OCI-LY3 (cell line): ENCODE data around the gene MAD1L1.
"Not testable (repeated sequence)": the region's sequence is repeated elsewhere in the genome, so short reads cannot be mapped to it uniquely, and the experiment has no call there.

Experiments used
- H2AFZ ChIP-seq: fragments of 200-600, 300-600 bp; shearing (Covaris generic); 2 replicates; pipeline ENCODE4 v1.6.0; 2014; ENCODE audit warnings: antibody characterized with exemption, low read depth, low read length
- H3K27ac ChIP-seq: fragments of 200-600, 300-600 bp; sonication (generic); 2 replicates; pipeline ENCODE4 v1.5.1; 2014; ENCODE audit warnings: mild to moderate bottlenecking, low read length, moderate library complexity, mixed read lengths
- H3K27me3 ChIP-seq: fragments of 200-600, 300-600 bp; sonication (generic); 2 replicates; pipeline ENCODE4 v1.6.1; 2014; ENCODE audit warnings: low read depth, low read length, mixed read lengths
- H3K36me3 ChIP-seq: fragments of 200-600, 300-600 bp; sonication (generic); replicated peaks from 2 replicates; pipeline ENCODE3; 2014; ENCODE audit warnings: low read depth, low read length, mixed read lengths
- H3K4me1 ChIP-seq: fragments of 300-600, 200-600 bp; sonication (generic); 2 replicates; pipeline ENCODE4 v1.6.1; 2014; ENCODE audit warnings: low read length, mixed read lengths
- H3K4me2 ChIP-seq: fragments of 200-600, 300-600 bp; sonication (generic); 2 replicates; pipeline ENCODE4 v1.6.1; 2014; ENCODE audit warnings: low read length, mixed read lengths
- H3K4me3 ChIP-seq: fragments of 300-600, 200-600 bp; sonication (generic); 2 replicates; pipeline ENCODE4 v1.5.1; 2014; ENCODE audit warnings: antibody characterized with exemption, mild to moderate bottlenecking, low read length, moderate library complexity
- H3K79me2 ChIP-seq: fragments of 300-600, 200-600 bp; shearing (Covaris generic); 2 replicates; pipeline ENCODE4 v1.6.1; 2014; ENCODE audit warnings: mild to moderate bottlenecking, low read length, mixed read lengths
- H3K9ac ChIP-seq: fragments of 300-600, 200-600 bp; shearing (Covaris generic); 2 replicates; pipeline ENCODE4 v1.6.0; 2014; ENCODE audit warnings: mild to moderate bottlenecking, low read length, moderate library complexity
- H3K9me3 ChIP-seq: fragments of 200-600, 300-600 bp; shearing (Covaris generic); 2 replicates; pipeline ENCODE4 v1.6.1; 2014; ENCODE audit warnings: low read length, mixed read lengths; ENCODE audit not compliant: insufficient read depth
- H4K20me1 ChIP-seq: fragments of 200-600, 300-600 bp; sonication (generic); 2 replicates; pipeline ENCODE4 v1.6.1; 2016; ENCODE audit warnings: low read length, mixed read lengths; ENCODE audit not compliant: insufficient read depth
- CTCF ChIP-seq: fragments of 200-600, 300-600 bp; sonication (generic); IDR thresholded peaks from 2 replicates; pipeline ENCODE4 v1.5.1; 2014; ENCODE audit warnings: antibody characterized with exemption, low read length, low read depth
- EZH2phosphoT487 ChIP-seq: fragments of 200-600 bp; shearing (Covaris generic); IDR thresholded peaks from 2 replicates; pipeline ENCODE4 v1.6.1; 2018; ENCODE audit warnings: antibody characterized with exemption, mixed run types, low read depth

MAD1L1 gene

GRCh38 chr7:1978656-1979590 lies 253.8 kb downstream of the MAD1L1 start:
- H4K20me1 ChIP-seq, result no peaks in the 10 kb centered on the region
- no peak overlapping the region for H3K4me2 ChIP-seq
- H2AFZ ChIP-seq, result no peak overlapping the region
- no peaks in the 10 kb centered on the region for H3K79me2 ChIP-seq
- no peak overlapping the region for H3K9ac ChIP-seq
- TF ChIP-seq CTCF (no peak), EZH2phosphoT487 (no peak)
- no peak overlapping the region for H3K27ac ChIP-seq
- no peak overlapping the region for H3K4me3 ChIP-seq
- no peaks in the 10 kb centered on the region for H3K4me1 ChIP-seq
- no peaks in the 10 kb centered on the region for H3K27me3 ChIP-seq
- no peaks in the 10 kb centered on the region for H3K36me3 ChIP-seq
- H3K9me3 ChIP-seq, result no peaks in the 10 kb centered on the region

- Histone ChIP-seq H3K9me3 (no peaks in the 10 kb centered on the region), H3K27me3 (no peaks in the 10 kb centered on the region), H4K20me1 (no peaks in the 10 kb centered on the region), H3K27ac (no peak overlapping the region), H3K79me2 (no peaks in the 10 kb centered on the region), H3K9ac (no peak overlapping the region), H3K4me2 (no peak overlapping the region), H3K4me1 (no peaks in the 10 kb centered on the region), H3K4me3 (no peak overlapping the region), H3K36me3 (no peaks in the 10 kb centered on the region), H2AFZ (no peak overlapping the region)
- TF ChIP-seq EZH2phosphoT487, result no peak
- no peak for TF ChIP-seq CTCF
Measured at GRCh38 chr7:1977876-1978441, 254.8 kb downstream of the MAD1L1 start.

GRCh38 chr7:1977059-1977875 lies 255.5 kb downstream of the MAD1L1 start:
- Histone ChIP-seq H3K9ac (no peak overlapping the region), H3K36me3 (no peaks in the 10 kb centered on the region), H2AFZ (no peak overlapping the region), H3K27ac (no peak overlapping the region), H3K27me3 (no peaks in the 10 kb centered on the region), H3K79me2 (no peaks in the 10 kb centered on the region), H3K4me1 (no peaks in the 10 kb centered on the region), H3K4me2 (no peak overlapping the region), H3K4me3 (no peak overlapping the region), H3K9me3 (no peaks in the 10 kb centered on the region), H4K20me1 (no peaks in the 10 kb centered on the region)
- TF ChIP-seq CTCF (no peak), EZH2phosphoT487 (no peak)

- not testable (repeated sequence) for H3K4me2 ChIP-seq, H3K4me3 ChIP-seq, H3K27ac ChIP-seq, H3K27me3 ChIP-seq, H3K79me2 ChIP-seq, H4K20me1 ChIP-seq, H2AFZ ChIP-seq, H3K9ac ChIP-seq, H3K9me3 ChIP-seq, H3K36me3 ChIP-seq, H3K4me1 ChIP-seq
Measured at GRCh38 chr7:1976521-1976920, 256.2 kb downstream of the MAD1L1 start.
